CD4-positive, alpha-beta memory T cell (primary cell): ENCODE data around the gene SP140. TPM values are rescaled to one million over a fixed set of nuclear protein-coding genes. Genes with fewer than 3 reads are reported as not detected.

Experiments
- CTCF ChIA-PET: fragments of 350-600 bp; sonication (Branson Sonifier 250); formaldehyde crosslinking; loops from one replicate; lab custom pipeline; 2021; ENCODE audit warnings: inconsistent platforms; ENCODE audit not compliant: partially characterized antibody; lab: Charles Lee
- POLR2A ChIA-PET: fragments of 350-600 bp; sonication (Branson Sonifier 250); formaldehyde crosslinking; loops from one replicate; lab custom pipeline; 2021; ENCODE audit not compliant: partially characterized antibody; lab: Charles Lee
- DNase-seq, 5 donors: peaks; one replicate each; pipeline versions ENCODE4 v3.0.0 to v3.0.0-alpha.2; 2020 to 2022; ENCODE audit warnings: mixed read lengths in 1 of 5
- H3K27ac ChIP-seq: one replicate; pipeline ENCODE4 v1.7.0; 2013; ENCODE audit warnings: low read depth, low read length
- H3K27me3 ChIP-seq: 2 replicates; pipeline ENCODE4 v1.7.0; 2013; ENCODE audit warnings: mild to moderate bottlenecking, low read length, moderate library complexity; ENCODE audit not compliant: insufficient read depth
- H3K36me3 ChIP-seq: 2 replicates; pipeline ENCODE4 v1.7.0; 2013; ENCODE audit warnings: mild to moderate bottlenecking, low read length, moderate library complexity; ENCODE audit not compliant: insufficient read depth
- H3K4me1 ChIP-seq: 2 replicates; pipeline ENCODE4 v1.7.0; 2013; ENCODE audit warnings: mild to moderate bottlenecking, low read length, moderate library complexity; ENCODE audit not compliant: insufficient read depth
- H3K4me3 ChIP-seq, 2 donors: one replicate each; pipeline ENCODE4 v1.7.0; 2013; ENCODE audit warnings: low read length in 2 of 2, mild to moderate bottlenecking in 1 of 2
- H3K9me3 ChIP-seq, 2 donors: one replicate each; pipeline ENCODE4 v1.7.0; 2013; ENCODE audit warnings: low read length in 2 of 2, control low read depth in 1 of 2; ENCODE audit not compliant: control insufficient read depth in 1 of 2
- H3K27ac Mint-ChIP-seq, 7 donors: one replicate each; pipeline ENCODE4 v1.8.0; 2020 to 2021; ENCODE audit warnings: mixed read lengths in 7 of 7, mild to moderate bottlenecking in 6 of 7, inconsistent platforms in 3 of 7, moderate library complexity in 3 of 7
- H3K27me3 Mint-ChIP-seq, 2 donors: one replicate each; pipeline ENCODE4 v1.8.0; 2020 to 2021; ENCODE audit warnings: mixed read lengths in 2 of 2
- H3K36me3 Mint-ChIP-seq, 2 donors: one replicate each; pipeline ENCODE4 v1.8.0; 2020 to 2021; ENCODE audit warnings: mixed read lengths in 2 of 2, inconsistent platforms in 1 of 2, mild to moderate bottlenecking in 1 of 2
- H3K4me1 Mint-ChIP-seq, 4 donors: one replicate each; pipeline ENCODE4 v1.8.0; 2020 to 2021; ENCODE audit warnings: mixed read lengths in 4 of 4, mild to moderate bottlenecking in 1 of 4
- H3K4me3 Mint-ChIP-seq, 8 donors: one replicate each; pipeline ENCODE4 v1.8.0; 2020 to 2021; ENCODE audit warnings: mixed read lengths in 8 of 8, mild to moderate bottlenecking in 7 of 8, moderate library complexity in 6 of 8, inconsistent platforms in 3 of 8
- H3K9me3 Mint-ChIP-seq, 8 donors: one replicate each; pipeline ENCODE4 v1.8.0; 2020 to 2021; ENCODE audit warnings: mixed read lengths in 8 of 8, mild to moderate bottlenecking in 5 of 8, inconsistent platforms in 3 of 8, moderate library complexity in 1 of 8
- intact Hi-C: fragments of 100-400 bp; cut with micrococcal nuclease; formaldehyde crosslinking; loops from one replicate; pipeline ENCODE4 v1.15.1; 2023
- polyA plus RNA-seq, 2 donors: library from polyadenylated mRNA; unstranded; fragments of 300-500 nt; fragmentation: Illumina TruSeq; gene quantifications; one replicate each; pipeline ENCODE4 v1.2.3, GENCODE V29; 2021
- total RNA-seq, 2 experiments: library from RNA; stranded (reverse); gene quantifications; one replicate each; pipeline ENCODE4 v1.2.3, GENCODE V29; 2021

The SP140 gene
- total and polyA plus RNA-seq, 4 experiments from 2014 or later, result 18.0 to 79.3 (median 52.5) TPM

DNA sequence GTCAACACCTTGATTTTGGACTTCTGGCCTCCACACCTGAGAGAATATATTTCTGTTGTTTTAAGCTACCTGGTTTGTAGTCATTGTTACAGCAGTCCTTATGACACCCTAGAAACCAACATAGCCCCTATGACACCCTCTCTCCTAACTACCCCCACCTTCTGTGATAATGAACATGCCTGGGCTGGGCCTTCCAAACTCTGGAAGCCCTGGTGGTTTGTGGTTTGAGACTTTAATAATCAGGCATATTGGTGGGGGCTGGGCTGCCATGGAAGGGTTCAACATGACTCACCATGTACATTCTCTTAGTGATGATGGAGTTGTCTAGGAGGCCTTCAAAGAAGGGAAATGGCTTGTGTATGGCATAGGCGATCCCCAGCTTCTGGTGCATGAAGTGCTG is 9.0 kb upstream of the SP140 start:
- Mint-ChIP-seq H3K27ac (peak overlapping the region in 1 of 7 donors; percentile 29), H3K36me3 (peaks cover 63 to 66% of the 10 kb centered on the region in 2 donors), H3K4me3 (peak overlapping the region in 3 of 8 donors; percentile 24 to 31 (median 28)), H3K9me3 (peaks cover 0 to 3% (median 0%) of the 10 kb centered on the region in 8 donors), H3K27me3 (no peaks in the 10 kb centered on the region), H3K4me1 (peaks cover 48 to 67% (median 56%) of the 10 kb centered on the region in 4 donors)
- no peaks in the 10 kb centered on the region for H3K27me3 ChIP-seq
- POLR2A ChIA-PET, result interaction anchor here (0.8 to 1.8 kb wide), 2 partner anchors 9 to 111 kb away, joined by 3 to 6 read pairs; partner anchors contain the start of gene SP140
- peaks cover 52% of the 10 kb centered on the region for H3K36me3 ChIP-seq
- CTCF ChIA-PET, result no interaction called here
- intact Hi-C loops, result loop anchor here (5.0 kb wide), 2 partner anchors 36 to 396 kb away; no protein-coding TSS in a partner anchor
- peaks cover 48% of the 10 kb centered on the region for H3K4me1 ChIP-seq
- H3K27ac ChIP-seq, result no peak overlapping the region
- no peak overlapping the region for H3K4me3 ChIP-seq
- no peaks in the 10 kb centered on the region for H3K9me3 ChIP-seq
- no peak for DNase-seq

DNA sequence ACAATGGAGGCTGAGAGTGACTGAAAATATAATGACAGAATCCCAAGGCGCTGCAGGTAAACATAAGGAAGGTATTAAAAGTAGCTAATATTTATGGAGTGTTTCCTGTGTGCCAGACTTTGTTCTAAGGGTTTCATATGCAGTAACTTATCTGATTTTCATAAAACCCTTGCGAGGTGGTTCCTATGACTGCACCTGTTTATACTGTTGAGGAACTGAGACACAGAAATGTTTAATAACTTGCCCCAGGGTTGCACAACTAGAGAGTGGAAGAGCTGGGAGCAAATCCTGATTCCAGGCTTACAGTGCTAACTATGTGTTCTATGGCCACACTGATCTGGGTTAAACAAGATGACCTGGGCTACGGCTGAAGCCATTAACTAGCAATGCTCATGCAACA is 8.1 kb upstream of the SP140 start:
- H3K4me1 Mint-ChIP-seq, result peaks cover 49 to 67% (median 57%) of the 10 kb centered on the region in 4 donors
- POLR2A ChIA-PET, result interaction anchor here (1.8 to 3.2 kb wide), 3 partner anchors 8 to 110 kb away, joined by 6 to 31 read pairs (median 21); partner anchors contain the start of genes SP140 and SP140L
- no peak overlapping the region for H3K27ac ChIP-seq

DNA sequence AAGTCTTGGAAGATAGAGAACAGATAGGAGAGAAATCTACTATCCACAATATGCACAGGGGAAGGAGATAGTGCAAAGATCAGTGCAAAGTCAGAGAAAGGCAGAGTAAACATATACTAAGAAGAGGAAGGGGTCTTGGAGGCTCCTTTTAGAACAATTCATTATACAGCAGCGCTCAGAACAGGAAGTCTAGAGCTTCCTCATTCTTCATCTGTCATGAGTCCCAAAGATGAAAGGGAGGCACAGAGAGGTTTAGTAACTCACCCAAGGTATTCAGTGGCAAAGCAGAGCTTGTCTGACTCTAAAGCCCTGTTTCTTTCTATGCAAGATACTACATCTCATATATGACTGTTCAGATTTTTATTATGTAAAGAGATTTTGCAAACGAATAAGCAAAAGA is 7.1 kb upstream of the SP140 start:
- POLR2A ChIA-PET, result interaction anchor here (0.8 to 3.2 kb wide), 11 partner anchors 8 to 576 kb away, joined by 3 to 31 read pairs (median 10); partner anchors contain the start of genes SP100 and SP140L

More for the DNA sequence above, 8.1 kb upstream of the SP140 start:
- CTCF ChIA-PET, result interaction anchor here (0.7 to 1.0 kb wide), 2 partner anchors 97 to 181 kb away, joined by 3 read pairs; no protein-coding TSS in a partner anchor
- no peak for DNase-seq
- Mint-ChIP-seq H3K27ac (peak overlapping the region in 2 of 7 donors; percentile 41 to 52), H3K36me3 (peaks cover 53 to 61% of the 10 kb centered on the region in 2 donors), H3K4me3 (peak overlapping the region; percentile 95 to 100 (median 99)), H3K9me3 (peaks cover 0 to 3% (median 0%) of the 10 kb centered on the region in 8 donors), H3K27me3 (no peaks in the 10 kb centered on the region)
- H3K4me3 ChIP-seq, result peak overlapping the region in 1 of 2 donors; percentile 89
- H3K4me1 ChIP-seq, result peaks cover 48% of the 10 kb centered on the region
- intact Hi-C loops, result loop anchor here (5.0 kb wide), 2 partner anchors 35 to 395 kb away; no protein-coding TSS in a partner anchor
- H3K9me3 ChIP-seq, result no peaks in the 10 kb centered on the region
- H3K36me3 ChIP-seq, result peaks cover 42% of the 10 kb centered on the region
- H3K27me3 ChIP-seq, result no peaks in the 10 kb centered on the region

DNA sequence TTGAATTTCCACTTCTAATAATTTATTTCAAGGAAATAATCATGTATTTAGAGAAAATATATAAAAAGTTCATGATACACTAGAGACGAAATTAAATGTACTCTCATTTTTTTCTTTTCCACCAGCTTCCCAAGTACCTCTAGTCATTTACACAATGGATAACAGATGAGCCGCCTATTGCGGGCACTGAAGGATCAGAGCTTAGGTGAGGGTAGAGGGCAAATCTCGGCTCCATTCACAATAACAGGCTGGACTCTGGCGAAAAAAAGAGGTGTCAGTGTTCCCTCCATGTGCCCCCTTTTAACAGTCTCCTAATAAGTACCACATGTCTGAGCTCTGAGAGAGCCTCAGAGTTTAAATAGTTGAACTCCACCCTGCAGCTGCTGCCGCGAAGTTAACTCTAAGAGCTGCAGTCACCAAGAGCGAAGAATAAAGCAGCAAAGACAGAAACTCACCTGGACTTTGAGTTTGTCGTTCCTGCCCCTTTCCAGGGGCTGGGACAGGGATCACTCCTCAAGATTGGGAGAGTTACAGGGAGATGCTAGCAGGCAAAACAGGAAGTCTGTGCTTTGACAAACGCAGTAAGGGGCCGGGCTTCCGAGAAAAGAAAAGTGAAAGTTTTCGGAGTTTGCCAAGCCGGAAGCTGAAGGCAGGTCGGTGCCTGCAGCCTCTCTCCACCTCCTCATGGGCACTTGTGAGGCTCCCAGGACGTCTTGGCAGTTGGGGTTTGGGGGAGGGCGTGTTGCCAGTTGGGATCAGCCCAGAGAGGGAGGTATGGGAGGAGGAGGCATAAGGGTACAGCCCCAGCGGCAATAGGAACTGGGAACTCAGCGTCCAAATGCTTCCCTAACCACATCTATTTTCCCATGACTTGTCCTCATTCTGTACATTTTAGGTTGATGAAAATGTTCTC is 5.9 kb upstream of the SP140 start, which contains the start of gene SP110:
Gene SP110 (minus strand): TSS at position 566 of the 913 bp plus-strand sequence. CDS start 3,057 bp downstream, outside the sequence.
- intact Hi-C loops, result loop anchor here (5.0 kb wide), 2 partner anchors 33 to 393 kb away; no protein-coding TSS in a partner anchor
- no peaks in the 10 kb centered on the region for H3K27me3 ChIP-seq
- no peaks in the 10 kb centered on the region for H3K27me3 Mint-ChIP-seq
- peak within 1 kb of the TSS; percentile 86 for H3K27ac ChIP-seq
- ChIA-PET CTCF (interaction anchor here (0.6 to 1.9 kb wide), 6 partner anchors 9 to 99 kb away, joined by 3 to 6 read pairs (median 4); no protein-coding TSS in a partner anchor), POLR2A (interaction anchor here (0.8 to 3.2 kb wide), 26 partner anchors 8 to 575 kb away, joined by 3 to 31 read pairs (median 4); partner anchors contain the start of genes SP100 and SP140L)
- peak within 1 kb of the TSS; percentile 93 to 99 (median 98) for H3K27ac Mint-ChIP-seq
- H3K4me3 Mint-ChIP-seq, result peak within 1 kb of the TSS; percentile 95 to 100 (median 99)
- peaks cover 31 to 39% of the 10 kb centered on the region in 2 donors for H3K36me3 Mint-ChIP-seq
- H3K9me3 ChIP-seq, result no peaks in the 10 kb centered on the region
- peak; percentile 78 to 86 (median 81) for DNase-seq
- H3K9me3 Mint-ChIP-seq, result peaks cover 0 to 3% (median 0%) of the 10 kb centered on the region in 8 donors
- H3K36me3 ChIP-seq, result peaks cover 21% of the 10 kb centered on the region
- peaks cover 56% of the 10 kb centered on the region for H3K4me1 ChIP-seq
- H3K4me1 Mint-ChIP-seq, result peaks cover 47 to 75% (median 57%) of the 10 kb centered on the region in 4 donors
- H3K4me3 ChIP-seq, result peak within 1 kb of the TSS; percentile 87 to 89

More for the DNA sequence above, 7.1 kb upstream of the SP140 start:
- Histone ChIP-seq H3K27me3 (no peaks in the 10 kb centered on the region), H3K36me3 (peaks cover 33% of the 10 kb centered on the region), H3K4me1 (peaks cover 48% of the 10 kb centered on the region), H3K4me3 (peak overlapping the region; percentile 87 to 89), H3K27ac (peak overlapping the region; percentile 86), H3K9me3 (no peaks in the 10 kb centered on the region)
- Mint-ChIP-seq H3K9me3 (peaks cover 0 to 3% (median 0%) of the 10 kb centered on the region in 8 donors), H3K4me1 (peaks cover 45 to 69% (median 57%) of the 10 kb centered on the region in 4 donors), H3K36me3 (peaks cover 43 to 51% of the 10 kb centered on the region in 2 donors), H3K4me3 (peak overlapping the region; percentile 95 to 100 (median 99)), H3K27me3 (no peaks in the 10 kb centered on the region), H3K27ac (peak overlapping the region; percentile 29 to 93 (median 79))
- CTCF ChIA-PET, result interaction anchor here (1.6 to 1.9 kb wide), 2 partner anchors 10 to 36 kb away, joined by 6 read pairs; no protein-coding TSS in a partner anchor
- intact Hi-C loops, result loop anchor here (1.0 to 5.0 kb wide), 3 partner anchors 8 to 394 kb away; no protein-coding TSS in a partner anchor
- peak in 1 of 5 donors; percentile 37 for DNase-seq

DNA sequence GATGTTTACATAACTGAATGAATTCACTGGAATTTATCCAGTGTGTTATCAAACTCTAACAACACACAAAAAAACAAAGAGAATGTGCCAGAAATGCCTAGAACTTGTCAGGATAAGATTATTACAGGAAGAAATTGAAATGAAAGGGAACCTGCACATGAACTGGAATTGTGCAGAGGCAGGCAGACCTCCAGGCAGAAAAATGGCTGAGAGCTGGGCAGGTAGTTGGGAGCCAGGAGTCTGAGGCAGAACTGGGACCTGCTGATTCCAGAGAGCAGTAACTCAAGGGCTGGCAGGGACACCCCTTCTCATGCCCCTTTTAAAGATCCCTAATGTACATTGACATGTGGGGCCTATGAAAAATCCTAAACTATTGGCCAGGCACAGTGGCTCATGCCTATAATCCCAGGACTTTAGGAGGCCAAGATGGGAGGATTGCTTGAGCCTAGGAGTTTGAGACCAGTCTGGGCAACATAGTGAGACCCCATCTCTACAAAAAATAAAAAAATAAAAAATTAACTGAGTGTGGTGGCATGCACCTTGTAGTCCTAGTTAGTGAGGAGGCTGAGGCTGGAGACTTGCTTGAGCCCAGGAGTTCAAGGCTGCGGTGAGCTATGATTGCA is 5.1 kb upstream of the SP140 start:
- ChIA-PET POLR2A (interaction anchor here (0.7 to 3.2 kb wide), 20 partner anchors 7 to 493 kb away, joined by 3 to 31 read pairs (median 6); partner anchors contain the start of genes SP100 and SP140L), CTCF (interaction anchor here (0.7 to 1.9 kb wide), 3 partner anchors 13 to 96 kb away, joined by 3 to 6 read pairs (median 5); no protein-coding TSS in a partner anchor)
- no peaks in the 10 kb centered on the region for H3K9me3 ChIP-seq
- H3K4me3 ChIP-seq, result peak overlapping the region; percentile 87 to 89
- H3K27me3 Mint-ChIP-seq, result no peaks in the 10 kb centered on the region
- intact Hi-C loops, result no loop called here
- peaks cover 14% of the 10 kb centered on the region for H3K36me3 ChIP-seq
- DNase-seq, result no peak
- H3K27ac ChIP-seq, result peak overlapping the region; percentile 86
- H3K27ac Mint-ChIP-seq, result peak overlapping the region; percentile 93 to 99 (median 98)
- peaks cover 60% of the 10 kb centered on the region for H3K4me1 ChIP-seq
- peaks cover 53 to 79% (median 61%) of the 10 kb centered on the region in 4 donors for H3K4me1 Mint-ChIP-seq
- H3K36me3 Mint-ChIP-seq, result peaks cover 24 to 33% of the 10 kb centered on the region in 2 donors
- peak overlapping the region; percentile 95 to 100 (median 99) for H3K4me3 Mint-ChIP-seq
- H3K9me3 Mint-ChIP-seq, result peaks cover 0 to 3% (median 0%) of the 10 kb centered on the region in 8 donors
- H3K27me3 ChIP-seq, result no peaks in the 10 kb centered on the region

DNA sequence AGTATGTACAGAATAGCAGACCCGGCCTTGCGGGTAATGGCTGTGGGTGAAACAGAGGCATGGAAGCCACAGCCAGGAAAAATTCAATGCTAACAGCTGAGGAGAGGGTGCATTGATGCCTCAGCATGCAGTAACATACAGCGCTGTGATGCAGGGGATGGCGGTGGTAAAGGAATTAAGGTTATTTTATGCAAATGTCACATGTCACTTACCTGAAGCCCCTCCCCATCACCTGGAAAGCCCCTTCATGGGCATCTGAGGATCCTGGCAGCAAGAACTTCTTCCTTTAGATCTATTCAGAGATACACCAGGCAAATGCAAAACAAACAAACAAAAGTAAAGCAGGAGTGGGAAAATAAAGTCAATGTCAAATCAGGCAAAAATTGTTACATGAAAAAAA is 4.0 kb upstream of the SP140 start:
- intact Hi-C loops, result no loop called here
- H3K27me3 Mint-ChIP-seq, result no peaks in the 10 kb centered on the region
- peaks cover 0 to 3% (median 0%) of the 10 kb centered on the region in 8 donors for H3K9me3 Mint-ChIP-seq
- H3K4me1 ChIP-seq, result peaks cover 54% of the 10 kb centered on the region
- H3K36me3 ChIP-seq, result peaks cover 3% of the 10 kb centered on the region
- no peak overlapping the region for H3K27ac ChIP-seq
- H3K4me3 Mint-ChIP-seq, result peak overlapping the region in 2 of 8 donors; percentile 0 to 72
- ChIA-PET CTCF (interaction anchor here (1.0 kb wide), 1 partner anchor 19 kb away, joined by 3 read pairs; no protein-coding TSS in a partner anchor), POLR2A (interaction anchor here (0.7 to 1.6 kb wide), 2 partner anchors 106 kb away, joined by 3 to 6 read pairs; partner anchors contain the start of gene SP140L)
- H3K4me1 Mint-ChIP-seq, result peaks cover 48 to 79% (median 58%) of the 10 kb centered on the region in 4 donors
- H3K27ac Mint-ChIP-seq, result peak overlapping the region in 4 of 7 donors; percentile 14 to 83 (median 58)
- H3K27me3 ChIP-seq, result no peaks in the 10 kb centered on the region
- no peak overlapping the region for H3K4me3 ChIP-seq
- no peaks in the 10 kb centered on the region for H3K9me3 ChIP-seq
- H3K36me3 Mint-ChIP-seq, result peaks cover 13 to 30% of the 10 kb centered on the region in 2 donors
- DNase-seq, result no peak
